HEK293 (cell line): ENCODE measurements around the gene SETMAR.
"Not testable (repeated sequence)": the region's sequence is repeated elsewhere in the genome, so short reads cannot be mapped to it uniquely, and the experiment has no call there.

ENCODE experiments used
- CTCF ChIA-PET: fragments of 350-600 bp; formaldehyde crosslinking; extraction: SDS; loops from one replicate; lab custom pipeline; 2021; ENCODE audit warnings: antibody characterized with exemption; lab: Yijun Ruan, JAX
- POLR2A ChIA-PET: fragments of 300-600 bp; formaldehyde crosslinking; extraction: SDS; loops from one replicate; lab custom pipeline; 2020; ENCODE audit warnings: antibody characterized with exemption, inconsistent platforms; lab: Yijun Ruan, JAX
- H3K27ac ChIP-seq: fragments of 200-500 bp; sonication (Bioruptor generic); 2 replicates; pipeline ENCODE4 v1.5.1; 2014; ENCODE audit warnings: low read depth, low read length, control low read depth, inconsistent platforms; ENCODE audit errors: extremely low read depth
- H3K36me3 ChIP-seq, 2 experiments: fragments of 200-500 bp in 1 of 2; sonication (Bioruptor generic) in 1 of 2; 1 replicate in 1 of 2; 2 replicates in 1 of 2; pipeline ENCODE4 v1.5.1; 2014 to 2017; ENCODE audit warnings: inconsistent platforms in 2 of 2, low read length in 2 of 2; ENCODE audit not compliant: control insufficient read depth in 2 of 2, insufficient read depth in 1 of 2
- H3K4me1 ChIP-seq: fragments of 200-500 bp; sonication (Bioruptor generic); 2 replicates; pipeline ENCODE4 v1.5.1; 2014; ENCODE audit warnings: mild to moderate bottlenecking, low read length, inconsistent platforms; ENCODE audit not compliant: control insufficient read depth, insufficient read depth
- H3K4me3 ChIP-seq: 2 replicates; pipeline ENCODE4 v1.5.1; 2011; ENCODE audit warnings: low read depth, mild to moderate bottlenecking, control low read depth, low read length, moderate library complexity
- H3K9me3 ChIP-seq: fragments of 200-500 bp; sonication (Bioruptor generic); 2 replicates; pipeline ENCODE4 v1.5.1; 2014; ENCODE audit warnings: low read depth, low read length, inconsistent platforms; ENCODE audit not compliant: control insufficient read depth, insufficient read depth
- KLF1 ChIP-seq: fragments of 450-650 bp; formaldehyde crosslinking; IDR thresholded peaks from 2 replicates; pipeline ENCODE4 v1.5.1; 2016; ENCODE audit warnings: missing biosample characterization, missing genetic modification characterization
- SETDB1 ChIP-seq: IDR thresholded peaks from one replicate; pipeline ENCODE4 v1.6.1; 2017; ENCODE audit warnings: mild to moderate bottlenecking, low read length, moderate library complexity, mixed read lengths; ENCODE audit not compliant: insufficient read length
- ZBTB44 ChIP-seq: fragments of 450-650 bp; IDR thresholded peaks from 2 replicates; pipeline ENCODE4 v1.5.1; 2018; ENCODE audit warnings: missing biosample characterization, mild to moderate bottlenecking, missing genetic modification characterization
- ZBTB48 ChIP-seq: fragments of 450-650 bp; formaldehyde crosslinking; IDR thresholded peaks from 2 replicates; pipeline ENCODE4 v1.5.1; 2016; ENCODE audit warnings: missing biosample characterization, missing genetic modification characterization
- ZFHX2 ChIP-seq: fragments of 450-650 bp; formaldehyde crosslinking; conservative IDR thresholded peaks from 2 replicates; pipeline ENCODE4 v1.5.1; 2016; ENCODE audit warnings: missing biosample characterization, missing genetic modification characterization
- ZNF133 ChIP-seq: fragments of 450-650 bp; formaldehyde crosslinking; IDR thresholded peaks from 2 replicates; pipeline ENCODE4 v1.5.1; 2016; ENCODE audit warnings: missing biosample characterization, missing genetic modification characterization
- ZNF140 ChIP-seq: fragments of 450-650 bp; formaldehyde crosslinking; IDR thresholded peaks from 2 replicates; pipeline ENCODE4 v1.5.1; 2016; ENCODE audit warnings: missing biosample characterization, missing genetic modification characterization
- ZNF146 ChIP-seq: fragments of 450-650 bp; formaldehyde crosslinking; IDR thresholded peaks from 2 replicates; pipeline ENCODE4 v1.5.1; 2016; ENCODE audit warnings: missing biosample characterization, missing genetic modification characterization
- ZNF2 ChIP-seq: fragments of 450-650 bp; formaldehyde crosslinking; IDR thresholded peaks from 2 replicates; pipeline ENCODE4 v1.5.1; 2016; ENCODE audit warnings: missing biosample characterization, missing genetic modification characterization
- ZNF280D ChIP-seq: fragments of 450-650 bp; formaldehyde crosslinking; IDR thresholded peaks from 2 replicates; pipeline ENCODE4 v1.5.1; 2016; ENCODE audit warnings: missing biosample characterization, missing genetic modification characterization
- ZNF398 ChIP-seq: fragments of 450-650 bp; formaldehyde crosslinking; IDR thresholded peaks from 2 replicates; pipeline ENCODE4 v1.5.1; 2017; ENCODE audit warnings: missing biosample characterization, missing genetic modification characterization
- ZNF433 ChIP-seq: fragments of 450-650 bp; formaldehyde crosslinking; IDR thresholded peaks from 2 replicates; pipeline ENCODE4 v1.5.1; 2016; ENCODE audit warnings: missing biosample characterization, missing genetic modification characterization, low read depth
- ZNF518A ChIP-seq: fragments of 450-650 bp; formaldehyde crosslinking; conservative IDR thresholded peaks from 2 replicates; pipeline ENCODE4 v1.5.1; 2016; ENCODE audit warnings: low read depth, missing biosample characterization, missing genetic modification characterization
- ZNF529 ChIP-seq: fragments of 450-650 bp; formaldehyde crosslinking; IDR thresholded peaks from 2 replicates; pipeline ENCODE4 v1.5.1; 2017; ENCODE audit warnings: missing genetic modification characterization, missing biosample characterization; ENCODE audit not compliant: insufficient replicate concordance
- ZNF549 ChIP-seq: fragments of 450-650 bp; IDR thresholded peaks from 2 replicates; pipeline ENCODE4 v1.5.1; 2018; ENCODE audit warnings: missing biosample characterization, missing genetic modification characterization, mild to moderate bottlenecking, inconsistent platforms, moderate library complexity
- ZNF621 ChIP-seq: fragments of 450-650 bp; formaldehyde crosslinking; IDR thresholded peaks from 2 replicates; pipeline ENCODE4 v1.5.1; 2017; ENCODE audit warnings: missing biosample characterization, missing genetic modification characterization

Gene SETMAR

GRCh38 chr3:4323246-4324027 is 20.3 kb downstream of the SETMAR start (continued):
- TF ChIP-seq ZNF398 (tag by site-specific recombination), result no peak
- TF ChIP-seq ZNF2 (tag by site-specific recombination), result no peak

- TF ChIP-seq ZNF529, result peak; percentile 32
- 0 out of 2 replicates have a peak, but pooled peaks have one; percentile 24 for TF ChIP-seq ZNF133 (tag by site-specific recombination)
- no peak for TF ChIP-seq ZBTB48 (tag by site-specific recombination)
- TF ChIP-seq ZNF280D (tag by site-specific recombination), result no peak
- peak; percentile 38; the same call in 1 of the 2 replicates for TF ChIP-seq ZNF549 (tag by site-specific recombination)
- peak; percentile 95 for TF ChIP-seq SETDB1
- TF ChIP-seq ZNF140 (tag by site-specific recombination), result peak; percentile 21; the same call in 1 of the 2 replicates
- H3K4me3 ChIP-seq, result no peak overlapping the region
- POLR2A ChIA-PET, result no interaction called here
- no peaks in the 10 kb centered on the region for H3K9me3 ChIP-seq
- no peak overlapping the region for H3K27ac ChIP-seq
- H3K4me1 ChIP-seq, result no peaks in the 10 kb centered on the region
- CTCF ChIA-PET, result interaction anchor here (0.6 to 1.3 kb wide), 4 partner anchors 20 to 1126 kb away, joined by 3 to 4 read pairs (median 3); no protein-coding TSS in a partner anchor
- H3K36me3 ChIP-seq, result no peaks in the 10 kb centered on the region
These were observed 23.7 kb downstream of the SETMAR start for GRCh38 chr3:4326868-4327267.

GRCh38 chr3:4329806-4330205 is 26.6 kb downstream of the SETMAR start:
- H3K9me3 ChIP-seq, H3K4me3 ChIP-seq, H3K36me3 ChIP-seq, POLR2A ChIA-PET, H3K27ac ChIP-seq, H3K4me1 ChIP-seq, CTCF ChIA-PET: not testable (repeated sequence)

GRCh38 chr3:4332111-4332510 is 28.9 kb downstream of the SETMAR start:
- no peak overlapping the region for H3K27ac ChIP-seq
- no peak overlapping the region for H3K4me3 ChIP-seq
- H3K4me1 ChIP-seq, result no peaks in the 10 kb centered on the region
- POLR2A ChIA-PET, result no interaction called here
- H3K36me3 ChIP-seq, result no peaks in the 10 kb centered on the region
- CTCF ChIA-PET, result interaction anchor here (0.7 to 0.8 kb wide), 2 partner anchors 19 to 857 kb away, joined by 3 to 4 read pairs; no protein-coding TSS in a partner anchor
- H3K9me3 ChIP-seq, result no peaks in the 10 kb centered on the region
- TF ChIP-seq KLF1 (tag by site-specific recombination) (no peak), ZNF146 (tag by site-specific recombination) (no peak), ZNF433 (tag by site-specific recombination) (no peak), ZNF621 (tag by site-specific recombination) (no peak), ZFHX2 (tag by site-specific recombination) (no peak), ZNF518A (no peak), ZBTB44 (tag by site-specific recombination) (no peak)
